PC-3 (cell line): ENCODE results near the gene YWHAQ.

ENCODE experiments used
- EZH2 ChIP-seq: fragments of 300-600 bp; sonication (generic); IDR thresholded peaks from one replicate; pipeline ENCODE4 v1.6.1; 2017; ENCODE audit warnings: antibody characterized with exemption, mild to moderate bottlenecking, low read length; ENCODE audit not compliant: unreplicated experiment
- EZH2phosphoT487 ChIP-seq: fragments of 300-600 bp; sonication (generic); IDR thresholded peaks from 2 replicates; pipeline ENCODE4 v1.6.1; 2018; ENCODE audit warnings: mild to moderate bottlenecking, antibody characterized with exemption, low read length, borderline replicate concordance
- TF ChIP-seq, protein P1 (sequence below): fragments of 300-600 bp; sonication (generic); conservative IDR thresholded peaks from 2 replicates; pipeline ENCODE4 v1.5.1; 2017; ENCODE audit warnings: antibody characterized with exemption, low read depth, mild to moderate bottlenecking, low read length

- TF ChIP-seq EZH2 (no peak), EZH2phosphoT487 (no peak)
- TF ChIP-seq, protein P1, sequence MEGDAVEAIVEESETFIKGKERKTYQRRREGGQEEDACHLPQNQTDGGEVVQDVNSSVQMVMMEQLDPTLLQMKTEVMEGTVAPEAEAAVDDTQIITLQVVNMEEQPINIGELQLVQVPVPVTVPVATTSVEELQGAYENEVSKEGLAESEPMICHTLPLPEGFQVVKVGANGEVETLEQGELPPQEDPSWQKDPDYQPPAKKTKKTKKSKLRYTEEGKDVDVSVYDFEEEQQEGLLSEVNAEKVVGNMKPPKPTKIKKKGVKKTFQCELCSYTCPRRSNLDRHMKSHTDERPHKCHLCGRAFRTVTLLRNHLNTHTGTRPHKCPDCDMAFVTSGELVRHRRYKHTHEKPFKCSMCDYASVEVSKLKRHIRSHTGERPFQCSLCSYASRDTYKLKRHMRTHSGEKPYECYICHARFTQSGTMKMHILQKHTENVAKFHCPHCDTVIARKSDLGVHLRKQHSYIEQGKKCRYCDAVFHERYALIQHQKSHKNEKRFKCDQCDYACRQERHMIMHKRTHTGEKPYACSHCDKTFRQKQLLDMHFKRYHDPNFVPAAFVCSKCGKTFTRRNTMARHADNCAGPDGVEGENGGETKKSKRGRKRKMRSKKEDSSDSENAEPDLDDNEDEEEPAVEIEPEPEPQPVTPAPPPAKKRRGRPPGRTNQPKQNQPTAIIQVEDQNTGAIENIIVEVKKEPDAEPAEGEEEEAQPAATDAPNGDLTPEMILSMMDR = no peak
Observed at GRCh38 chr2:9630736-9631552, at the start of gene YWHAQ.
